Raji (cell line): ENCODE data around the gene CSNK2A3.

Experiments used
- POLR2A ChIP-seq: IDR thresholded peaks from 2 replicates; pipeline ENCODE4 v1.6.1; 2011; ENCODE audit warnings: low read depth, low read length, control low read depth; ENCODE audit not compliant: insufficient read depth

Gene CSNK2A3

GRCh38 chr11:11324090-11324489 is 29.0 kb downstream of the CSNK2A3 start:
- no peak for TF ChIP-seq POLR2A

- TF ChIP-seq POLR2A: no peak
These were observed 30.9 kb downstream of the CSNK2A3 start for GRCh38 chr11:11322101-11322500.

- no peak for TF ChIP-seq POLR2A
These were observed 32.2 kb downstream of the CSNK2A3 start for GRCh38 chr11:11320825-11321224.

- no peak for TF ChIP-seq POLR2A
These were observed 34.1 kb downstream of the CSNK2A3 start for GRCh38 chr11:11318961-11319360.

GRCh38 chr11:11318461-11318860 is 34.6 kb downstream of the CSNK2A3 start:
- TF ChIP-seq POLR2A: no peak

GRCh38 chr11:11316651-11317230 is 36.3 kb downstream of the CSNK2A3 start:
- no peak for TF ChIP-seq POLR2A

- TF ChIP-seq POLR2A: no peak
These were observed 39.0 kb downstream of the CSNK2A3 start for GRCh38 chr11:11313902-11314692.

GRCh38 chr11:11313426-11313825 is 39.6 kb downstream of the CSNK2A3 start:
- no peak for TF ChIP-seq POLR2A

- TF ChIP-seq POLR2A: no peak
These were observed 40.3 kb downstream of the CSNK2A3 start for GRCh38 chr11:11312738-11313137.

GRCh38 chr11:11311169-11311568 is 41.9 kb downstream of the CSNK2A3 start:
- TF ChIP-seq POLR2A: no peak

GRCh38 chr11:11309906-11310305 is 43.1 kb downstream of the CSNK2A3 start:
- no peak for TF ChIP-seq POLR2A

- no peak for TF ChIP-seq POLR2A
These were observed 44.8 kb downstream of the CSNK2A3 start for GRCh38 chr11:11308249-11308648.

- no peak for TF ChIP-seq POLR2A
These were observed 46.2 kb downstream of the CSNK2A3 start for GRCh38 chr11:11306855-11307254.

GRCh38 chr11:11304550-11304949 is 48.5 kb downstream of the CSNK2A3 start:
- TF ChIP-seq POLR2A: no peak

GRCh38 chr11:11302565-11302964 is 50.5 kb downstream of the CSNK2A3 start:
- TF ChIP-seq POLR2A: no peak
